K562 (cell line): Measurements from ENCODE around the gene EPHA2. TPM values are rescaled to one million over a fixed set of nuclear protein-coding genes. Genes with fewer than 3 reads are reported as not detected.

Experiments
- BHLHE40 ChIP-seq: IDR thresholded peaks from 2 replicates; pipeline ENCODE4 v1.6.1; 2011; ENCODE audit warnings: low read length, improper control_type of control experiment
- CEBPB ChIP-seq: fragments of 450-650 bp; IDR thresholded peaks from 2 replicates; pipeline ENCODE4 v1.6.1; 2016; ENCODE audit warnings: missing genetic modification characterization, missing compliant biosample characterization
- CREB5 ChIP-seq: fragments of 250-450 bp; sonication (Bioruptor Pico); IDR thresholded peaks from 2 replicates; pipeline ENCODE4 v1.5.0; 2020; ENCODE audit warnings: mild to moderate bottlenecking
- CXXC5 ChIP-seq: fragments of 250-450 bp; sonication (Bioruptor Pico); IDR thresholded peaks from 2 replicates; pipeline ENCODE4 v1.8.0; 2022; ENCODE audit warnings: inconsistent platforms, mild to moderate bottlenecking, moderate library complexity
- HMG20B ChIP-seq: fragments of 250-450 bp; sonication (Bioruptor Pico); IDR thresholded peaks from 2 replicates; pipeline ENCODE4 v1.5.0; 2021; ENCODE audit warnings: mild to moderate bottlenecking
- HNRNPH1 ChIP-seq: fragments of 200-400 bp; formaldehyde crosslinking; optimal IDR thresholded peaks from 2 replicates; pipeline ENCODE3; 2017; ENCODE audit warnings: low read depth, mild to moderate bottlenecking, low read length, moderate library complexity
- MLLT1 ChIP-seq, 2 experiments: fragments of 450-650 bp; IDR thresholded peaks; 2 replicates each; pipeline ENCODE4 v1.6.1; 2016
- NR2C2 ChIP-seq, 2 experiments: fragments of 200-800 bp in 1 of 2; sonication (Bioruptor generic) in 1 of 2; sonication (generic) in 1 of 2; formaldehyde crosslinking in 1 of 2; IDR thresholded peaks; 2 replicates each; pipeline versions ENCODE4 v1.6.1 to v1.8.0; 2016 to 2022; ENCODE audit warnings: mild to moderate bottlenecking in 1 of 2, missing compliant biosample characterization in 1 of 2, missing genetic modification characterization in 1 of 2, missing genetic modification reagents in 1 of 2
- PREB ChIP-seq: sonication (generic); formaldehyde crosslinking; IDR thresholded peaks from 2 replicates; pipeline ENCODE4 v1.8.1; 2023; ENCODE audit warnings: mild to moderate bottlenecking, missing genetic modification reagents
- PRPF4 ChIP-seq: fragments of 200-400 bp; formaldehyde crosslinking; IDR thresholded peaks from one replicate; pipeline ENCODE4 v1.6.1; 2017; ENCODE audit warnings: low read length, low read depth, mild to moderate bottlenecking; ENCODE audit not compliant: insufficient read depth, poor library complexity, severe bottlenecking
- SIRT6 ChIP-seq: IDR thresholded peaks from one replicate; pipeline ENCODE4 v1.6.1; 2012; ENCODE audit warnings: low read depth, mild to moderate bottlenecking, control low read depth, inconsistent platforms, low read length, moderate library complexity
- VEZF1 ChIP-seq: fragments of 200-800 bp; sonication (Bioruptor generic); IDR thresholded peaks from 2 replicates; pipeline ENCODE4 v1.6.1; 2017; ENCODE audit warnings: missing genetic modification characterization, missing compliant biosample characterization
- ZNF282 ChIP-seq: sonication (generic); formaldehyde crosslinking; IDR thresholded peaks from 2 replicates; pipeline ENCODE4 v1.8.1; 2023; ENCODE audit warnings: missing genetic modification reagents
- ZNF3 ChIP-seq: fragments of 250-450 bp; sonication (Bioruptor Pico); IDR thresholded peaks from 2 replicates; pipeline ENCODE4 v1.5.0; 2021; ENCODE audit warnings: mild to moderate bottlenecking, moderate library complexity
- ZNF395 ChIP-seq: fragments of 200-800 bp; sonication (Bioruptor generic); IDR thresholded peaks from 2 replicates; pipeline ENCODE4 v1.6.1; 2017; ENCODE audit warnings: missing genetic modification characterization, missing compliant biosample characterization
- ZNF436 ChIP-seq: fragments of 250-450, 450-650 bp; sonication (Bioruptor Pico); formaldehyde crosslinking; IDR thresholded peaks from 2 replicates; pipeline ENCODE4 v1.7.0; 2020; ENCODE audit warnings: mild to moderate bottlenecking
- ZNF583 ChIP-seq: fragments of 250-450 bp; sonication (Bioruptor Pico); IDR thresholded peaks from 2 replicates; pipeline ENCODE4 v1.4.0; 2020
- polyA plus RNA-seq, 8 experiments: library from polyadenylated mRNA; depleted of rRNA in 4 of 8; stranded (reverse) in 5 of 8; unstranded in 3 of 8; fragments of >200 nt; fragmentation: Nextera tagmentation in 2 of 8; fragmentation: Illumina TruSeq in 1 of 8; extraction: Ambion mirVana in 2 of 8; extraction: Trizol in 1 of 8; gene quantifications; 2 replicates each; pipeline versions ENCODE4 v1.2.1 to v1.2.3, GENCODE V29; 2011 to 2014; ENCODE audit warnings: inconsistent platforms in 1 of 8, missing spikeins in 1 of 8
- total RNA-seq, 7 experiments: library from RNA; depleted of rRNA in 6 of 7; stranded (reverse); fragments of >200 nt in 6 of 7; fragmentation: Illumina TruSeq in 2 of 7; extraction: Trizol in 2 of 7; gene quantifications; 2 replicates each; pipeline versions ENCODE4 v1.2.1 to v1.2.3, GENCODE V29; 2011 to 2021; ENCODE audit warnings: low replicate concordance in 1 of 7

The EPHA2 gene
- total and polyA plus RNA-seq, 9 of the 15 experiments (the other 6 are each of a cell fraction or from before 2014, with no cell fraction given) = 0.04 to 0.40 (median 0.07) TPM; not detected in 4

GRCh38 chr1:16175610-16176553 lies 20.0 kb upstream of the EPHA2 start (continued):
- no peak for TF ChIP-seq CREB5 (CRISPR knock-in tag)
- TF ChIP-seq MLLT1 (IDR thresholded peaks at IDR 0.05) = peak in 1 of 2 experiments; percentile 81; a peak in 2 of 4 replicates
- TF ChIP-seq ZNF395 (CRISPR knock-in tag) = peak; percentile 49; the same call in 1 of the 2 replicates
- TF ChIP-seq ZNF583 (CRISPR knock-in tag) = 0 out of 2 replicates have a peak, but pooled peaks have one; percentile 21
- no peak for TF ChIP-seq PREB (CRISPR knock-in tag)
- TF ChIP-seq NR2C2 (CRISPR knock-in tag; IDR thresholded peaks at IDR 0.05) = no peak
- TF ChIP-seq NR2C2 (tag; IDR thresholded peaks at IDR 0.05) = 0 out of 2 replicates have a peak, but pooled peaks have one; percentile 21
- TF ChIP-seq BHLHE40 = 0 out of 2 replicates have a peak, but pooled peaks have one; percentile 22
- TF ChIP-seq HMG20B (CRISPR knock-in tag) = 0 out of 2 replicates have a peak, but pooled peaks have one; percentile 37
- no peak for TF ChIP-seq CEBPB
- no peak for TF ChIP-seq ZNF436
- TF ChIP-seq VEZF1 (CRISPR knock-in tag) = peak; percentile 57; the same call in 1 of the 2 replicates
- no peak for TF ChIP-seq ZNF282 (CRISPR knock-in tag)
- TF ChIP-seq ZNF3 (CRISPR knock-in tag) = no peak
- no peak for TF ChIP-seq PRPF4
- TF ChIP-seq SIRT6 = no peak
- TF ChIP-seq CXXC5 = peak; percentile 43; the same call in 1 of the 2 replicates
- TF ChIP-seq HNRNPH1 = no peak
